Kidney epithelial cell (primary cell): Measurements from ENCODE around the gene PTPN4. TPM values are rescaled to one million over a fixed set of nuclear protein-coding genes. Genes with fewer than 3 reads are reported as not detected.

Experiments
- DNase-seq: peaks from one replicate; pipeline ENCODE4 v3.0.0-alpha.2; 2010; ENCODE audit warnings: low read depth
- H3K27me3 ChIP-seq: 2 replicates; pipeline ENCODE4 v1.6.0; 2011; ENCODE audit warnings: low read length; ENCODE audit not compliant: control insufficient read depth, insufficient read depth
- H3K36me3 ChIP-seq: 2 replicates; pipeline ENCODE4 v1.5.1; 2011; ENCODE audit warnings: low read length; ENCODE audit not compliant: control insufficient read depth, insufficient read depth
- H3K4me3 ChIP-seq: 2 replicates; pipeline ENCODE4 v1.5.1; 2011; ENCODE audit warnings: low read depth, mild to moderate bottlenecking, control low read depth, low read length
- total RNA-seq: library from RNA; depleted of rRNA; stranded (reverse); fragments of >200 nt; gene quantifications from 2 replicates; pipeline ENCODE4 v1.2.3, GENCODE V29; 2015
- TF ChIP-seq, protein P1 (sequence below): IDR thresholded peaks from 2 replicates; pipeline ENCODE4 v1.5.1; 2011; ENCODE audit warnings: mild to moderate bottlenecking, moderate library complexity, low read length, control low read depth, inconsistent platforms; ENCODE audit not compliant: insufficient read depth, poor library complexity, severe bottlenecking

Gene PTPN4
- total RNA-seq, 1 donor from 2014 or later, result 11.5 TPM

DNA sequence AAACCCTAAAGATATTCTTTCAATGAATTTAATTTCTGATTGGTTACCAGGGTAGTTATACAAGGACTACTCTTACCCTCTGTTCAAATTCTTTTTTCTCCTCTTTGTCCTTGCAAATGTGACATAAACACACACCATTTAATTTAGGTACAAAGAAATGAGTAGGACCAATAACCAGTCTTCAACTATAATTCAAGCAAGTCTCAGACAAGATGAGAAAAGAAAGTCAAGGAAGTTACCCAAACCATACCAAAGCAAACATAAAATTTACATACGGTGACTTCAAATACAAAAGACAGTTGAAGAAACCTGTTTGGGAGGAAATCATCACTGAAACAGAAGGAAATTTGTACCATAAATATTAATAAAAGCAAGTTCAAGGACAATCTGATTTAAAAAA lies 162.1 kb downstream of the PTPN4 start:
- Histone ChIP-seq H3K4me3 (no peak overlapping the region), H3K36me3 (no peaks in the 10 kb centered on the region), H3K27me3 (no peaks in the 10 kb centered on the region)
- DNase-seq, result no peak
- TF ChIP-seq, protein P1, sequence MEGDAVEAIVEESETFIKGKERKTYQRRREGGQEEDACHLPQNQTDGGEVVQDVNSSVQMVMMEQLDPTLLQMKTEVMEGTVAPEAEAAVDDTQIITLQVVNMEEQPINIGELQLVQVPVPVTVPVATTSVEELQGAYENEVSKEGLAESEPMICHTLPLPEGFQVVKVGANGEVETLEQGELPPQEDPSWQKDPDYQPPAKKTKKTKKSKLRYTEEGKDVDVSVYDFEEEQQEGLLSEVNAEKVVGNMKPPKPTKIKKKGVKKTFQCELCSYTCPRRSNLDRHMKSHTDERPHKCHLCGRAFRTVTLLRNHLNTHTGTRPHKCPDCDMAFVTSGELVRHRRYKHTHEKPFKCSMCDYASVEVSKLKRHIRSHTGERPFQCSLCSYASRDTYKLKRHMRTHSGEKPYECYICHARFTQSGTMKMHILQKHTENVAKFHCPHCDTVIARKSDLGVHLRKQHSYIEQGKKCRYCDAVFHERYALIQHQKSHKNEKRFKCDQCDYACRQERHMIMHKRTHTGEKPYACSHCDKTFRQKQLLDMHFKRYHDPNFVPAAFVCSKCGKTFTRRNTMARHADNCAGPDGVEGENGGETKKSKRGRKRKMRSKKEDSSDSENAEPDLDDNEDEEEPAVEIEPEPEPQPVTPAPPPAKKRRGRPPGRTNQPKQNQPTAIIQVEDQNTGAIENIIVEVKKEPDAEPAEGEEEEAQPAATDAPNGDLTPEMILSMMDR, result no peak

DNA sequence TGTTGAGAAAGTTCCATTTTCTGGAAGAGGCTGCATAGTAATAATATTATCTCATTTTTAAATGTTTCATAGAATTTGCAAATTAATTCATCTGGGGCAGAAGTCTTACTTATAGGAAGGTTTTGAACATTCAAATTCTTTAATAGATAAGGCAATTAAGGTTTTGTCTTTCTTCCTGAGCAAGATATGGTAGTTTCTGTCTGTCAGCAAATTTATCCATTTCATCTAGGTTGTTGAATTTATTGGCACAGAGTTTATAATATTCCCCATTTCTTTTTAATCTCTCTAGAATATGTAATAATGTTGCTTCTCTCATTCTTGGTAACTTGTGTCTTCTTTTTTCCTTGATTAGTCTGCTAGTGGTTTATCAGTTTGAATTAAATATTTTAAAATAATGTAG lies 163.0 kb downstream of the PTPN4 start:
- no peak overlapping the region for H3K4me3 ChIP-seq
- TF ChIP-seq, protein P1, result no peak

DNA sequence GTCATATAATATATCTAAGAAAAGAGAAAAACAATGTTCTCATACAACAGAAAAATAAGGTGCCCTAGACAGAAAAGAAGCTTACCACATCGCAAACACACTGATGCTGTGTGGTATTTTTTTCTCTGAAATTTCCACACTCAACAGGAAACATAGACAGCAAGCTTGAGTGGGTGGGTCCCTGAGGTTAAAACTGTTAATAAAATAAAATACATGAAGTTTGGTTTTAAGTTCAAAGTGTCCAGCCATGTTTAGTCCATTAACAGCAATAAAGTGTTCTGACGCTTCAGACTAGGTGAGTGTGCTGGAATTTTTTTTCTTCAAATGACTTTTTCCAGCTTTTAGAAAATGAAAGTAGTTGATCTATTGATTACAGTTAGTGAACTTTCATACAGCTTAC lies 169.8 kb downstream of the PTPN4 start:
- no peak for DNase-seq
- no peaks in the 10 kb centered on the region for H3K36me3 ChIP-seq
- H3K27me3 ChIP-seq, result no peaks in the 10 kb centered on the region
- TF ChIP-seq, protein P1, result no peak
- H3K4me3 ChIP-seq, result no peak overlapping the region

More for the DNA sequence above, 163.0 kb downstream of the PTPN4 start:
- no peaks in the 10 kb centered on the region for H3K36me3 ChIP-seq
- no peaks in the 10 kb centered on the region for H3K27me3 ChIP-seq
- no peak for DNase-seq

DNA sequence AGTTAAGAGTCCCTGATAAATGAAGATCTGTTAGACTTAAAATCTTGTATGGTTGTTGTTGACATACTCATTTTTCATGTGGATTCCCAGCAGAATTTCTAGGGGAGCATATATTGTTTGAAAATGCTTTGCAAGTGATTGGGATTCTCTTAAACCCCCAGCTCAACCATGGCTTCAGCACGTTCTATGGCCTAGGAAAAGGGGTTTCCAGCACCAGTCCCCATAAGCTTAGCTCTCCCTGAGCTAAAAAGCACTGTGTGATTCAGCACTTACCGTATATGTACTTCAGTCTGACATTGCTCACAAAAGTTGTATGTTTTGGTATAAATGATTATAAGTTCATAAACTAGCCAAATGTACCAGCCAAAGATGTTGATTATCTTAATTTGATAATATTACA lies 173.1 kb downstream of the PTPN4 start:
- Histone ChIP-seq H3K4me3 (no peak overlapping the region), H3K36me3 (no peaks in the 10 kb centered on the region), H3K27me3 (no peaks in the 10 kb centered on the region)
- TF ChIP-seq, protein P1, result no peak
- no peak for DNase-seq

DNA sequence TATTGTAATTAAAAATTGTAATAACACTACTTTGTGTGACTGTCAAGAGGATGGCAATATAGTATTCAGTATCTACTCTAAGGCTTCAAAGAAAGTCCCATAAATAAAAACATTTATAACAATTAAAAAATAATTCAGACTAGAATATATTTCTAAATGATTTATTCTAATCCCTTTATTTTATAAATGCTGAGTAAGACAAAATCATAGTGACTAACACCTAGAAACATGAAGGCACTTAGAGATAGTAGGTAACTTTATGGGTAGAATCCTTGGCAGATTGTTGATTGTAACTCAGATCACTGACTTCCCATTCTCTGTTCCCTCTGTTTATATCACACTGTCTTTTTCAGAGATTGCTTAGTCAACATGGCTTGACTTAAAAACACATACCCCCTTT lies 174.6 kb downstream of the PTPN4 start:
- no peaks in the 10 kb centered on the region for H3K36me3 ChIP-seq
- TF ChIP-seq, protein P1, result no peak

DNA sequence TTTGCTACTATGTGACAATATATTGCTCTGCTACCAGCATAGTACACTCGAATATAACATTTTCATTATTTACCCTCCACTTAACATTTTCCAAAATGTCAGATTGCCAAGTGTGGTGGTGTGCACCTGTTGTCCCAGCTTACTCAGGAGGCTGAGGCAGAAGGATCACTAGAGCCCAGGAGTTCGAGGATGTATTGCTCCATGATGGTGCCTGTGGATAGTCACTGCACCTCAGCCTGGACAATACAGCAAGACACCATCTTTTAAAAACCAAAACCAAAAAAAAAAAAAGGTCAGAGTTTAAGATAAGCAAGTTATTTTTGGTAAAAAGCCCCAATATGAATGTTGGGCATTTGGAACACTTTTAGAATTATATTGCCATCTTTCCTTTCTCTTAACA lies 178.0 kb downstream of the PTPN4 start:
- Histone ChIP-seq H3K36me3 (no peaks in the 10 kb centered on the region), H3K4me3 (no peak overlapping the region), H3K27me3 (no peaks in the 10 kb centered on the region)
- DNase-seq, result no peak
- TF ChIP-seq, protein P1, result no peak

More for the DNA sequence above, 174.6 kb downstream of the PTPN4 start:
- Histone ChIP-seq H3K4me3 (no peak overlapping the region), H3K27me3 (no peaks in the 10 kb centered on the region)
- DNase-seq, result no peak
